Natural killer cell (primary cell): ENCODE data around the gene PCDH1. TPM values are rescaled to one million over a fixed set of nuclear protein-coding genes. Genes with fewer than 3 reads are reported as not detected.

Experiments
- ATAC-seq, 3 donors: fragments of 150-1000 bp in 2 of 3; fragments of 200-7000 bp in 1 of 3; cut with Tn5 transposase; 1 replicate in 1 of 3; 2 replicates in 2 of 3; pipeline ENCODE4 v1.10.0; 2021; ENCODE audit warnings: mild to moderate bottlenecking in 2 of 3, moderate library complexity in 2 of 3
- DNase-seq, 2 donors: peaks; one replicate each; pipeline versions ENCODE4 v3.0.0 to v3.0.0-alpha.2; 2013 to 2021; ENCODE audit warnings: mixed read lengths in 1 of 2
- H3K27ac ChIP-seq: one replicate; pipeline ENCODE4 v1.5.1; 2013; ENCODE audit warnings: mild to moderate bottlenecking, low read length
- H3K27me3 ChIP-seq: one replicate; pipeline ENCODE4 v1.6.1; 2013; ENCODE audit warnings: low read length; ENCODE audit not compliant: control insufficient read depth, insufficient read depth
- H3K36me3 ChIP-seq: one replicate; pipeline ENCODE4 v1.6.1; 2013; ENCODE audit warnings: low read length; ENCODE audit not compliant: control insufficient read depth, insufficient read depth
- H3K4me1 ChIP-seq: one replicate; pipeline ENCODE4 v1.6.1; 2013; ENCODE audit warnings: low read length; ENCODE audit not compliant: control insufficient read depth, insufficient read depth
- H3K4me3 ChIP-seq: one replicate; pipeline ENCODE4 v1.5.1; 2013; ENCODE audit warnings: low read length
- H3K9me3 ChIP-seq: one replicate; pipeline ENCODE4 v1.6.1; 2013; ENCODE audit warnings: low read length; ENCODE audit not compliant: control insufficient read depth, insufficient read depth
- H3K27ac Mint-ChIP-seq, 2 donors: one replicate each; pipeline ENCODE4 v1.8.0; 2022; ENCODE audit warnings: mild to moderate bottlenecking in 2 of 2, mixed read lengths in 2 of 2, moderate library complexity in 1 of 2
- H3K27me3 Mint-ChIP-seq, 2 donors: one replicate each; pipeline ENCODE4 v1.8.0; 2022; ENCODE audit warnings: low read depth in 2 of 2, mixed read lengths in 2 of 2
- H3K36me3 Mint-ChIP-seq: one replicate; pipeline ENCODE4 v1.8.0; 2022; ENCODE audit warnings: mixed read lengths
- H3K4me1 Mint-ChIP-seq, 2 donors: one replicate each; pipeline ENCODE4 v1.8.0; 2022; ENCODE audit warnings: mixed read lengths in 2 of 2
- H3K4me3 Mint-ChIP-seq: one replicate; pipeline ENCODE4 v1.8.0; 2022; ENCODE audit warnings: mild to moderate bottlenecking, moderate library complexity, mixed read lengths
- H3K9me3 Mint-ChIP-seq, 2 donors: one replicate each; pipeline ENCODE4 v1.8.0; 2022; ENCODE audit warnings: mixed read lengths in 2 of 2
- WGBS: methylation state at CpG from one replicate; pipeline ENCODE4 v1.1.7; 2013; ENCODE audit warnings: missing lambda C conversion rate; ENCODE audit not compliant: insufficient coverage; 5-methylcytosine and 5-hydroxymethylcytosine counted together
- intact Hi-C: fragments of 100-400 bp; cut with micrococcal nuclease; formaldehyde crosslinking; loops from one replicate; pipeline ENCODE4 v1.14.2; 2022
- total RNA-seq, 4 donors: library from RNA; stranded (reverse); fragments of 120-200 nt in 1 of 4; gene quantifications; one replicate each; pipeline versions ENCODE4 v1.2.3 to v1.2.4, GENCODE V29; 2013 to 2022
- TF ChIP-seq, protein P1 (sequence below): fragments of 200-600 bp; IDR thresholded peaks from one replicate; pipeline ENCODE4 v1.8.0; 2022; ENCODE audit warnings: antibody characterized with exemption

PCDH1 gene
- total RNA-seq, 3 donors from 2014 or later (not counting 1 experiment from before 2014, with no cell fraction given), result 19.2 to 39.2 (median 32.1) TPM

DNA sequence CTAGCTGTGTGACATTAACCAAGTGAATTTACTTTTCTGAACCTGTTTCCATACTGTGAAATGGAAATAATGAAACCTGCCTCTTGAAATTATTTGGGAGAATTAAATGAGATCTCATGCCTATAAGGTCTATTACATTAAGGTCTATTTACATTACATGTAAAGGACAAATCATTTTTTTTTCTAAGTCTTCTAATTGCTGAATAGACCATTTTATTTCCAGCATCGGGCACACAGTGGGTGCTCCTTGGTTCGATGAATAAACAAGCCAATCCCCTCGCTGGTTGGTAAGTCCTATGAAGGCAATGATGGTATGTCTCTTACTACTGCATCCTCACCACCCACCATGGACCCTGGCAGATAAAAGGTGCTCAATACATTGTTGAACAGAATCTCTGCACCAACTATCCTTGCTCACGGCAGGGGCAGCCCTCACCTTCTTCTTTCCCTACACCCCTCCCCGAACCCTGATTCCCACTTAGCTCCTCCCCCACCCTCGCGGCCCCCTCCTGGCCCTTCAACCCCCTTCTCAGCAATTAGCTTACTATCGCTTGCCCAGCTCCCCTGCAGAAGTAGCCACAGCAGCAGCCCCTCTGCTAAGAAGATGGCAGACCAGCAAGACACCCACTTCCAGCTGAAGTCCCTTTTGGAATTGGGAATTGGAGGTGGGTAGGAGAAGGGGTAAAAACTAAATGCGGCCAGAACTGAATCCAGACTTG, 3.0 kb downstream of the PCDH1 start:
- Histone ChIP-seq H3K9me3 (no peaks in the 10 kb centered on the region), H3K4me1 (peaks cover 38% of the 10 kb centered on the region), H3K27ac (no peak overlapping the region), H3K36me3 (no peaks in the 10 kb centered on the region), H3K4me3 (no peak overlapping the region), H3K27me3 (peaks cover 33% of the 10 kb centered on the region)
- H3K4me1 Mint-ChIP-seq, result peaks cover 62 to 79% of the 10 kb centered on the region in 2 donors
- ATAC-seq (no peak), DNase-seq (no peak)
- H3K27me3 Mint-ChIP-seq, result peaks cover under 1 to 33% of the 10 kb centered on the region in 2 donors
- H3K27ac Mint-ChIP-seq, result peak overlapping the region; percentile 63 to 70
- TF ChIP-seq, protein P1, sequence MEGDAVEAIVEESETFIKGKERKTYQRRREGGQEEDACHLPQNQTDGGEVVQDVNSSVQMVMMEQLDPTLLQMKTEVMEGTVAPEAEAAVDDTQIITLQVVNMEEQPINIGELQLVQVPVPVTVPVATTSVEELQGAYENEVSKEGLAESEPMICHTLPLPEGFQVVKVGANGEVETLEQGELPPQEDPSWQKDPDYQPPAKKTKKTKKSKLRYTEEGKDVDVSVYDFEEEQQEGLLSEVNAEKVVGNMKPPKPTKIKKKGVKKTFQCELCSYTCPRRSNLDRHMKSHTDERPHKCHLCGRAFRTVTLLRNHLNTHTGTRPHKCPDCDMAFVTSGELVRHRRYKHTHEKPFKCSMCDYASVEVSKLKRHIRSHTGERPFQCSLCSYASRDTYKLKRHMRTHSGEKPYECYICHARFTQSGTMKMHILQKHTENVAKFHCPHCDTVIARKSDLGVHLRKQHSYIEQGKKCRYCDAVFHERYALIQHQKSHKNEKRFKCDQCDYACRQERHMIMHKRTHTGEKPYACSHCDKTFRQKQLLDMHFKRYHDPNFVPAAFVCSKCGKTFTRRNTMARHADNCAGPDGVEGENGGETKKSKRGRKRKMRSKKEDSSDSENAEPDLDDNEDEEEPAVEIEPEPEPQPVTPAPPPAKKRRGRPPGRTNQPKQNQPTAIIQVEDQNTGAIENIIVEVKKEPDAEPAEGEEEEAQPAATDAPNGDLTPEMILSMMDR, result no peak
- no peaks in the 10 kb centered on the region for H3K36me3 Mint-ChIP-seq
- H3K9me3 Mint-ChIP-seq, result no peaks in the 10 kb centered on the region
- 34% methylated on average over 8 of the region's 9 CpGs for WGBS
- peak overlapping the region; percentile 74 for H3K4me3 Mint-ChIP-seq
- intact Hi-C loops, result loop anchor here (5.0 kb wide), 2 partner anchors 63 to 142 kb away; no protein-coding TSS in a partner anchor

DNA sequence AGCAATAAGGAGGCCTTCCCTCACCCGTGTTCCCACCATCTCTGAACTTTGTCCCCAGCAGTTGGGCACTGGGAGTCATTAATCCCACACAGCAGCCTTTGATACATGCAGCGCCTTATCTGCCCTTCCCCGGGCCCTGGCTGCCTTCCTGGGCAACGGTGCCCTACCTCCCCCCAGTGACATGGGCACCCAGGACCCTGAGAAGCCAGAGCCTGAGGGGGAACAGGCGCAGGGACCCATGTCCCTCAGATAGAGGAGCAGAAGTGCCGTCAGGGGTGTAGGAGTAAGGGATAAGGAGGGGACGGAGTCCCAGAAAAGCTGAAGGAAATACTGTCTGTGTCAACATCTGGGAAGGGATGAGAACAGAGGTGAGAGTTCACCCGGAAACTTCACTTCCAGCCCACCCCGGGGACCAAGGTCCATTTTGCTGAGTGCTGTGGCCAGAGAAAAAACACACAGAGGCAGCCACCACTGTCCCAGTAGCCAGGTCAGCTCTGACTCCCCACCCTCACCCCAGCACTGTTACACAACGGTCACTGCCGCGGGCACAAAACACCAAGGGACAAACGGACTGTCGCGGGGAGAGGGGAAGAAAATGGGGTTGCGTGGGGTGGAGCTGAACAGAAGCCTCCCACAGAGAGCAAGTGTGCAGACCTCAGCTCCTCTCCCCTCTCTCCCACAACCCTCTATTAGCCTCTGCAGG, 3.8 kb downstream of the PCDH1 start:
- no peak overlapping the region for H3K4me3 ChIP-seq
- no peaks in the 10 kb centered on the region for H3K9me3 Mint-ChIP-seq
- TF ChIP-seq, protein P1, result no peak
- no peaks in the 10 kb centered on the region for H3K9me3 ChIP-seq
- no peak for ATAC-seq
- H3K27me3 Mint-ChIP-seq, result peaks cover 0 to 27% of the 10 kb centered on the region in 2 donors
- H3K27ac Mint-ChIP-seq, result peak overlapping the region; percentile 63 to 70
- peaks cover 32% of the 10 kb centered on the region for H3K27me3 ChIP-seq
- no peaks in the 10 kb centered on the region for H3K36me3 Mint-ChIP-seq
- intact Hi-C loops, result no loop called here
- H3K4me1 Mint-ChIP-seq, result peaks cover 58 to 75% of the 10 kb centered on the region in 2 donors
- no peak for DNase-seq
- peak overlapping the region; percentile 58 for H3K4me3 Mint-ChIP-seq
- no peaks in the 10 kb centered on the region for H3K36me3 ChIP-seq
- 72% methylated on average over 10 of the region's 16 CpGs for WGBS
- H3K27ac ChIP-seq, result no peak overlapping the region
- H3K4me1 ChIP-seq, result peaks cover 38% of the 10 kb centered on the region

DNA sequence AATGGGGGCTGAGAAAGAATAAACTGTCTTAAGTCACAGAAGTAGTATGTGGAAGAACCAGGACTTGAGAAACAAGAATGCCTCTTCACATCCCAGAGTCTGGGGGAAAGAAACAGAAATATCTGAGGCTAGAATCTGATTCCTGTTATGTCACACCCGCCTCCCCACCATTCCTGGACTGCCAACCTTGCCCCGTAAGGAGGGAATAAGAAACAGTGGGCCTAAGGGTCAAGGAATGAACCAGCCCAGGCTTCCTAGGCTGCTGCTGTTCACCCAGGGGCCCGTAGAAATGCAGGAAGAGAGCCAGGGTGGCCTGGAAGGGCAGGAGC, 4.3 kb downstream of the PCDH1 start:
- Histone ChIP-seq H3K9me3 (no peaks in the 10 kb centered on the region), H3K4me3 (no peak overlapping the region), H3K36me3 (no peaks in the 10 kb centered on the region), H3K4me1 (peaks cover 33% of the 10 kb centered on the region), H3K27ac (no peak overlapping the region), H3K27me3 (peaks cover 31% of the 10 kb centered on the region)
- Mint-ChIP-seq H3K27me3 (peaks cover 0 to 23% of the 10 kb centered on the region in 2 donors), H3K4me1 (peaks cover 53 to 70% of the 10 kb centered on the region in 2 donors), H3K4me3 (peak overlapping the region; percentile 17), H3K9me3 (no peaks in the 10 kb centered on the region), H3K27ac (peak overlapping the region; percentile 24 to 63), H3K36me3 (no peaks in the 10 kb centered on the region)
- TF ChIP-seq, protein P1, result no peak
- intact Hi-C loops, result no loop called here
- DNase-seq, result no peak
- 94% methylated on average over 3 of the region's 3 CpGs for WGBS
- ATAC-seq, result no peak
